Mesodermal cell (in vitro differentiated cells): ENCODE data around the gene RAD51.

Experiments
- H3K27ac ChIP-seq: 2 replicates; pipeline ENCODE4 v1.7.0; 2013; ENCODE audit warnings: mild to moderate bottlenecking, low read depth, low read length, moderate library complexity; ENCODE audit not compliant: severe bottlenecking
- H3K36me3 ChIP-seq: 2 replicates; pipeline ENCODE4 v1.7.1; 2013; ENCODE audit warnings: mild to moderate bottlenecking, low read length, moderate library complexity; ENCODE audit not compliant: control insufficient read depth, insufficient read depth
- H3K4me1 ChIP-seq: one replicate; pipeline ENCODE4 v1.7.1; 2013; ENCODE audit warnings: mild to moderate bottlenecking, low read length; ENCODE audit not compliant: insufficient read depth, control insufficient read depth, poor library complexity, severe bottlenecking
- H3K4me3 ChIP-seq: 2 replicates; pipeline ENCODE4 v1.7.0; 2013; ENCODE audit warnings: low read length, control low read depth, mild to moderate bottlenecking; ENCODE audit not compliant: insufficient read depth, poor library complexity, severe bottlenecking; ENCODE audit errors: extremely low read depth
- H3K9me3 ChIP-seq: 2 replicates; pipeline ENCODE4 v1.7.1; 2013; ENCODE audit warnings: mild to moderate bottlenecking, low read length, moderate library complexity; ENCODE audit not compliant: control insufficient read depth
- WGBS, 2 experiments: methylation state at CpG; one replicate each; pipeline ENCODE4 v1.1.5; 2013; ENCODE audit warnings: missing lambda C conversion rate in 2 of 2; ENCODE audit not compliant: insufficient coverage in 2 of 2; 5-methylcytosine and 5-hydroxymethylcytosine counted together

Gene RAD51

GRCh38 chr15:40769274-40770146, 74.5 kb downstream of the RAD51 start, which contains the start of gene C15orf62:
C15orf62 (plus strand) TSS chr15:40769980; CDS start chr15:40770496, 516 bp downstream.
- Histone ChIP-seq H3K4me3 (no peak within 1 kb of the TSS), H3K36me3 (peaks cover 28% of the 10 kb centered on the region), H3K4me1 (peaks cover 40% of the 10 kb centered on the region), H3K9me3 (no peaks in the 10 kb centered on the region), H3K27ac (no peak within 1 kb of the TSS)
- WGBS, 2 experiments = 89 to 92% methylated on average over 18 to 22 of the region's 28 CpGs

- WGBS, 2 experiments = 90 to 91% methylated on average over 16 to 17 of the region's 17 CpGs
- H3K36me3 ChIP-seq = peaks cover 35% of the 10 kb centered on the region
- peaks cover 34% of the 10 kb centered on the region for H3K4me1 ChIP-seq
- no peaks in the 10 kb centered on the region for H3K9me3 ChIP-seq
- no peak overlapping the region for H3K27ac ChIP-seq
- no peak overlapping the region for H3K4me3 ChIP-seq
Measured at GRCh38 chr15:40770147-40770721, 75.3 kb downstream of the RAD51 start.

GRCh38 chr15:40771242-40771641, 76.3 kb downstream of the RAD51 start:
- peaks cover 45% of the 10 kb centered on the region for H3K36me3 ChIP-seq
- no peak overlapping the region for H3K27ac ChIP-seq
- H3K9me3 ChIP-seq = no peaks in the 10 kb centered on the region
- H3K4me1 ChIP-seq = peaks cover 28% of the 10 kb centered on the region
- 82 to 96% methylated on average over 4 to 5 of the region's 5 CpGs for WGBS, 2 experiments
- H3K4me3 ChIP-seq = no peak overlapping the region

GRCh38 chr15:40772014-40772413, 77.0 kb downstream of the RAD51 start:
- Histone ChIP-seq H3K4me1 (peaks cover 20% of the 10 kb centered on the region), H3K9me3 (no peaks in the 10 kb centered on the region), H3K27ac (no peak overlapping the region), H3K4me3 (no peak overlapping the region), H3K36me3 (peaks cover 53% of the 10 kb centered on the region)
- 91 to 95% methylated on average over 9 to 11 of the region's 13 CpGs for WGBS, 2 experiments

GRCh38 chr15:40773496-40773895, 78.5 kb downstream of the RAD51 start:
- Histone ChIP-seq H3K4me1 (peaks cover 12% of the 10 kb centered on the region), H3K36me3 (peaks cover 65% of the 10 kb centered on the region), H3K9me3 (no peaks in the 10 kb centered on the region), H3K27ac (no peak overlapping the region), H3K4me3 (no peak overlapping the region)
- 98 to 99% methylated on average over 7 to 8 of the region's 8 CpGs for WGBS, 2 experiments

GRCh38 chr15:40773902-40774301, 78.9 kb downstream of the RAD51 start:
- Histone ChIP-seq H3K4me3 (no peak overlapping the region), H3K36me3 (peaks cover 65% of the 10 kb centered on the region), H3K4me1 (peaks cover 8% of the 10 kb centered on the region), H3K27ac (no peak overlapping the region), H3K9me3 (no peaks in the 10 kb centered on the region)
- 96% methylated on average over 3 of the region's 6 CpGs; no CpG with 5 or more reads in 1 of the 2 experiments for WGBS, 2 experiments

GRCh38 chr15:40775007-40775406, 80.0 kb downstream of the RAD51 start:
- H3K4me1 ChIP-seq = no peaks in the 10 kb centered on the region
- no peak overlapping the region for H3K4me3 ChIP-seq
- no peaks in the 10 kb centered on the region for H3K9me3 ChIP-seq
- peaks cover 74% of the 10 kb centered on the region for H3K36me3 ChIP-seq
- 86 to 94% methylated on average over 7 to 9 of the region's 10 CpGs for WGBS, 2 experiments
- H3K27ac ChIP-seq = no peak overlapping the region

GRCh38 chr15:40775740-40776536, 81.0 kb downstream of the RAD51 start:
- peaks cover 74% of the 10 kb centered on the region for H3K36me3 ChIP-seq
- WGBS, 2 experiments = 96 to 97% methylated on average over 13 of the region's 14 CpGs
- H3K9me3 ChIP-seq = no peaks in the 10 kb centered on the region
- H3K4me1 ChIP-seq = no peaks in the 10 kb centered on the region
- no peak overlapping the region for H3K4me3 ChIP-seq
- no peak overlapping the region for H3K27ac ChIP-seq

- 95 to 96% methylated on average over 8 to 9 of the region's 11 CpGs for WGBS, 2 experiments
- no peak overlapping the region for H3K4me3 ChIP-seq
- H3K36me3 ChIP-seq = peaks cover 74% of the 10 kb centered on the region
- H3K9me3 ChIP-seq = no peaks in the 10 kb centered on the region
- H3K4me1 ChIP-seq = no peaks in the 10 kb centered on the region
- H3K27ac ChIP-seq = no peak overlapping the region
Measured at GRCh38 chr15:40776537-40777141, 81.7 kb downstream of the RAD51 start.
